NT2/D1 (cell line): Measurements from ENCODE around the gene TMEM238L.

ENCODE experiments used
- SUZ12 ChIP-seq: IDR thresholded peaks from 2 replicates; pipeline ENCODE4 v1.6.1; 2011; ENCODE audit not compliant: insufficient read length, insufficient read depth; ENCODE audit errors: extremely low read depth
- YY1 ChIP-seq: IDR thresholded peaks from 2 replicates; pipeline ENCODE4 v1.6.1; 2011; ENCODE audit not compliant: insufficient read length, insufficient read depth
- ZNF274 ChIP-seq: IDR thresholded peaks from 2 replicates; pipeline ENCODE4 v1.6.1; 2011; ENCODE audit warnings: mild to moderate bottlenecking, low read depth, low read length

DNA sequence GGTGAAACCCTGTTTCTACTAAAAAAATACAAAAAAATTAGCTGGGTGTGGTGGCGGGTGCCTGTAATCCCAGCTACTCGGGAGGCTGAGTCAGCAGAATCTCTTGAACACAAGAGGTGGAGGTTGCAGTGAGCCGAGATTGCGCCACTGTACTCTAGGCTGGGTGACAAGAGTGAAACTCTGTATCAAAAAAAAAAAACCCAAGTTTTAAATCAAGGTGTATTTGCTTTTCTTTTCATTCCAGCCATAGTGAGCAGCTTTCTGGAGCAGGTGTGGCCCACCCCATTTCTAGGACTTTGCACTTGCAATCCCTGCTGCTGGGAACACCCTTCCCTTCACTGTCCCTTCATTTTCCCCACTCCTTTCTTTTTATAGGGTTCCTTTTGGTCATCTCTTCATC, 28.8 kb downstream of the TMEM238L start:
- TF ChIP-seq YY1 (no peak), ZNF274 (no peak), SUZ12 (no peak)
